NT2/D1 (cell line): ENCODE results near the gene GSTM2.

Source experiments
- YY1 ChIP-seq: IDR thresholded peaks from 2 replicates; pipeline ENCODE4 v1.6.1; 2011; ENCODE audit not compliant: insufficient read length, insufficient read depth
- ZNF274 ChIP-seq: IDR thresholded peaks from 2 replicates; pipeline ENCODE4 v1.6.1; 2011; ENCODE audit warnings: mild to moderate bottlenecking, low read depth, low read length

DNA sequence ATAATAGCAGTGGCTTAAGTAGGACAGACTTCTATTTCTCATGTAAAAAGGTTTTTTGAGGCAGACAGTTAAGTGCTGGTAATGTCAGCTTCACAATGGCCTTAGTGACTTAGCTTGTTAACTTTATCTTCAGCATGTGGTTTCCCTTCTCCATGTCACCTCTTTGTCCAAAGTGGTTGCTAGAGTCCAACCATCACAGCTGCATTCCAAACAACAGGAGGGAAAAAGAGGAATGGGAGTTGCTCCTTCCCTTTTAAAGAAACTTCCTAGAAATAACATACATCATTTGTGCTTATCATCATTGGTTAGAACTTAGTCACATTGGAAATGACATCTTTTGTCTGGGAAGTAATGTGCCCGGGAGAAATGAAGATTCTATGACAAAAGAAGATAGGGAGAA, 54.1 kb downstream of the GSTM2 start:
- TF ChIP-seq ZNF274 (no peak), YY1 (no peak)
